K562 (cell line): ENCODE results near the gene SNRNP200. TPM values are rescaled to one million over a fixed set of nuclear protein-coding genes. Genes with fewer than 3 reads are reported as not detected.

Experiments
- CBFA2T2 ChIP-seq: fragments of 450-650 bp; conservative IDR thresholded peaks from 2 replicates; pipeline ENCODE4 v1.6.1; 2017; ENCODE audit warnings: mild to moderate bottlenecking
- CREB3L1 ChIP-seq: fragments of 450-650 bp; IDR thresholded peaks from 2 replicates; pipeline ENCODE4 v1.6.1; 2014; ENCODE audit warnings: low read depth, mild to moderate bottlenecking, moderate library complexity, borderline replicate concordance
- ETS2 ChIP-seq: IDR thresholded peaks from 2 replicates; pipeline ENCODE4 v1.6.1; 2016; ENCODE audit warnings: borderline replicate concordance, missing genetic modification characterization, mild to moderate bottlenecking, moderate library complexity, missing compliant biosample characterization; ENCODE audit not compliant: poor library complexity, severe bottlenecking
- MAX ChIP-seq: sonication (generic); formaldehyde crosslinking; IDR thresholded peaks from 2 replicates; pipeline ENCODE4 v1.9.0; 2022; ENCODE audit warnings: mild to moderate bottlenecking, missing genetic modification reagents
- NCOA4 ChIP-seq: fragments of 450-650 bp; IDR thresholded peaks from 2 replicates; pipeline ENCODE4 v1.6.1; 2018; ENCODE audit warnings: mild to moderate bottlenecking; ENCODE audit not compliant: partially characterized antibody
- NEUROD1 ChIP-seq: fragments of 150-350 bp; IDR thresholded peaks from 2 replicates; pipeline ENCODE4 v1.6.1; 2014; ENCODE audit warnings: borderline replicate concordance, low read length, low read depth; ENCODE audit not compliant: partially characterized antibody
- NFRKB ChIP-seq: fragments of 450-650 bp; IDR thresholded peaks from 2 replicates; pipeline ENCODE4 v1.6.1; 2016; ENCODE audit warnings: low read depth
- POLR2A ChIP-seq: fragments of 450-650 bp; conservative IDR thresholded peaks from 2 replicates; pipeline ENCODE4 v1.6.1; 2016
- RBM17 ChIP-seq: fragments of 200-400 bp; formaldehyde crosslinking; IDR thresholded peaks from 2 replicates; pipeline ENCODE4 v1.6.1; 2017; ENCODE audit warnings: low read depth, mild to moderate bottlenecking, low read length, borderline replicate concordance
- RNF219 ChIP-seq: fragments of 250-450 bp; sonication (Bioruptor Pico); IDR thresholded peaks from 2 replicates; pipeline ENCODE4 v1.5.0; 2022; ENCODE audit warnings: mild to moderate bottlenecking
- TAF7 ChIP-seq: fragments of 450-650 bp; IDR thresholded peaks from 2 replicates; pipeline ENCODE4 v1.6.1; 2016; ENCODE audit warnings: missing genetic modification characterization, missing compliant biosample characterization
- TCF15 ChIP-seq: fragments of 250-450 bp; sonication (Bioruptor Pico); IDR thresholded peaks from 2 replicates; pipeline ENCODE4 v1.8.0; 2022; ENCODE audit warnings: moderate library complexity, mild to moderate bottlenecking, inconsistent platforms
- ZBTB43 ChIP-seq: sonication (generic); formaldehyde crosslinking; IDR thresholded peaks from 2 replicates; pipeline ENCODE4 v1.8.0; 2023; ENCODE audit warnings: mild to moderate bottlenecking, missing genetic modification reagents
- ZNF232 ChIP-seq: sonication (generic); formaldehyde crosslinking; IDR thresholded peaks from 2 replicates; pipeline ENCODE4 v1.8.0; 2022; ENCODE audit warnings: mild to moderate bottlenecking, missing genetic modification reagents
- ZNF24 ChIP-seq: fragments of 450-650 bp; IDR thresholded peaks from 2 replicates; pipeline ENCODE4 v1.6.1; 2016
- ZNF347 ChIP-seq: fragments of 450-650 bp; formaldehyde crosslinking; IDR thresholded peaks from 2 replicates; pipeline ENCODE4 v1.4.0; 2020; ENCODE audit warnings: low read depth, mild to moderate bottlenecking, moderate library complexity
- ZNF77 ChIP-seq: fragments of 250-450 bp; sonication (Bioruptor Pico); IDR thresholded peaks from 2 replicates; pipeline ENCODE4 v1.5.0; 2020
- polyA plus RNA-seq, 8 experiments: library from polyadenylated mRNA; depleted of rRNA in 4 of 8; stranded (reverse) in 5 of 8; unstranded in 3 of 8; fragments of >200 nt; fragmentation: Nextera tagmentation in 2 of 8; fragmentation: Illumina TruSeq in 1 of 8; extraction: Ambion mirVana in 2 of 8; extraction: Trizol in 1 of 8; gene quantifications; 2 replicates each; pipeline versions ENCODE4 v1.2.1 to v1.2.3, GENCODE V29; 2011 to 2014; ENCODE audit warnings: inconsistent platforms in 1 of 8, missing spikeins in 1 of 8
- total RNA-seq, 7 experiments: library from RNA; depleted of rRNA in 6 of 7; stranded (reverse); fragments of >200 nt in 6 of 7; fragmentation: Illumina TruSeq in 2 of 7; extraction: Trizol in 2 of 7; gene quantifications; 2 replicates each; pipeline versions ENCODE4 v1.2.1 to v1.2.3, GENCODE V29; 2011 to 2021; ENCODE audit warnings: low replicate concordance in 1 of 7
- TF ChIP-seq, protein P1 (sequence below): fragments of 450-650 bp; formaldehyde crosslinking; IDR thresholded peaks from 2 replicates; pipeline ENCODE4 v1.4.0; 2020; ENCODE audit warnings: mild to moderate bottlenecking, mixed read lengths
- TF ChIP-seq, protein P2 (sequence below): IDR thresholded peaks from 3 replicates; pipeline ENCODE4 v1.6.1; 2011; ENCODE audit warnings: borderline replicate concordance, mild to moderate bottlenecking; ENCODE audit not compliant: insufficient read length, insufficient read depth

SNRNP200 gene
- total and polyA plus RNA-seq, 9 of the 15 experiments (the other 6 are each of a cell fraction or from before 2014, with no cell fraction given) = 76.1 to 231 (median 155) TPM

DNA sequence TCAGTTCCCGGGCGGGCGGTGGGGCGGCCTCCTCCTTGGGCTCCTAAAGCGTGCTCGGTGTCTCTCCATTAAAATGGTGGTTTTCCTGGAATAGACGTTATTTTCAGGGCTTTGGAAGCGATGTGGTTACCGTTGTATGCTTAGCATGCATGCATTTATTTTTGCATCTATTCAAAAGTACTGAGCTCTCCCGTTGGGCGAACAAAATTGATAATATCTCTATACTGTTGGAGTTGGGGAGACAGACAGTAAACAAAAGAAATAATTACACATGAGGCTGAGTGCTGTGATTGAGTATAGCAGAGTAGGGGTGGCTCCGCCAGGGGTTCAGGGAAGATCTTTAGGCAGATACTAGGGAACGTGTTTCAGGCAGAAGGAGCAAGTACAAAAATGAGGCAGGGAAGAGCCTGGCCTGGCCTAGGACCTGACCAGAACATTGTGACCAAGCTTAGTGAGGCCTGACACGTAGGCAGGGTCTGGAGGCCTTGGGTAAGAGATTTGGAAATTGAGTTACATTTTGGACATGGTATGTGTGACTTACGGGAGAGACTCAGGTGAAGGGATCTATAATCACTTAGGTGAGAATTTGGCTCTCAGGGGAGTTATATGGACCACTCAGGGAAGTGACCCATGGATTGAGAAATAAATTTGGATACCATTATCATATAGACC is 30.9 kb upstream of the SNRNP200 start (continued):
- TF ChIP-seq NFRKB = peak; percentile 45; the same call in 1 of the 2 replicates
- TF ChIP-seq ZNF232 = no peak
- TF ChIP-seq NCOA4 = no peak
- TF ChIP-seq TAF7 (tag) = peak; percentile 69; the same call in 1 of the 2 replicates
- TF ChIP-seq ZNF347 = no peak
- peak; percentile 81 for TF ChIP-seq POLR2A
- no peak for TF ChIP-seq TCF15 (CRISPR knock-in tag)
- no peak for TF ChIP-seq ZNF24
- TF ChIP-seq CBFA2T2 = no peak
- TF ChIP-seq, protein P1, sequence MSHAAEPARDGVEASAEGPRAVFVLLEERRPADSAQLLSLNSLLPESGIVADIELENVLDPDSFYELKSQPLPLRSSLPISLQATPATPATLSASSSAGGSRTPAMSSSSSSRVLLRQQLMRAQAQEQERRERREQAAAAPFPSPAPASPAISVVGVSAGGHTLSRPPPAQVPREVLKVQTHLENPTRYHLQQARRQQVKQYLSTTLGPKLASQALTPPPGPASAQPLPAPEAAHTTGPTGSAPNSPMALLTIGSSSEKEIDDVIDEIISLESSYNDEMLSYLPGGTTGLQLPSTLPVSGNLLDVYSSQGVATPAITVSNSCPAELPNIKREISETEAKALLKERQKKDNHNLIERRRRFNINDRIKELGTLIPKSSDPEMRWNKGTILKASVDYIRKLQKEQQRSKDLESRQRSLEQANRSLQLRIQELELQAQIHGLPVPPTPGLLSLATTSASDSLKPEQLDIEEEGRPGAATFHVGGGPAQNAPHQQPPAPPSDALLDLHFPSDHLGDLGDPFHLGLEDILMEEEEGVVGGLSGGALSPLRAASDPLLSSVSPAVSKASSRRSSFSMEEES = no peak
- TF ChIP-seq ZNF77 (CRISPR knock-in tag) = no peak
- no peak for TF ChIP-seq RNF219 (CRISPR knock-in tag)
- no peak for TF ChIP-seq NEUROD1
- 0 out of 2 replicates have a peak, but pooled peaks have one; percentile 27 for TF ChIP-seq ZBTB43 (CRISPR knock-in tag)
- TF ChIP-seq MAX (CRISPR knock-in tag) = 0 out of 2 replicates have a peak, but pooled peaks have one; percentile 45
- no peak for TF ChIP-seq ETS2 (tag)
- TF ChIP-seq, protein P2, sequence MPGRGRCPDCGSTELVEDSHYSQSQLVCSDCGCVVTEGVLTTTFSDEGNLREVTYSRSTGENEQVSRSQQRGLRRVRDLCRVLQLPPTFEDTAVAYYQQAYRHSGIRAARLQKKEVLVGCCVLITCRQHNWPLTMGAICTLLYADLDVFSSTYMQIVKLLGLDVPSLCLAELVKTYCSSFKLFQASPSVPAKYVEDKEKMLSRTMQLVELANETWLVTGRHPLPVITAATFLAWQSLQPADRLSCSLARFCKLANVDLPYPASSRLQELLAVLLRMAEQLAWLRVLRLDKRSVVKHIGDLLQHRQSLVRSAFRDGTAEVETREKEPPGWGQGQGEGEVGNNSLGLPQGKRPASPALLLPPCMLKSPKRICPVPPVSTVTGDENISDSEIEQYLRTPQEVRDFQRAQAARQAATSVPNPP = no peak
- TF ChIP-seq RBM17 = no peak
- peak; percentile 73; the same call in 1 of the 2 replicates for TF ChIP-seq CREB3L1
